Sigmoid colon (tissue), 7 donors: ENCODE data around the gene RAP1B. TPM values are rescaled to one million over a fixed set of nuclear protein-coding genes. Genes with fewer than 3 reads are reported as not detected.

ENCODE experiments used
- DNase-seq: peaks from one replicate; pipeline ENCODE4 v3.0.0-alpha.2; 2019
- H3K27ac ChIP-seq, 4 donors: fragments of 200-600 bp; sonication (generic); one replicate each; pipeline ENCODE4 v1.5.1; 2016 to 2019; ENCODE audit warnings: mild to moderate bottlenecking in 1 of 4
- H3K27me3 ChIP-seq, 3 donors: fragments of 200-600 bp; sonication (generic); one replicate each; pipeline ENCODE4 v1.5.1; 2019; ENCODE audit warnings: mild to moderate bottlenecking in 1 of 3
- H3K36me3 ChIP-seq, 4 donors: fragments of 200-600 bp; sonication (generic); one replicate each; pipeline ENCODE4 v1.5.1; 2016 to 2019
- H3K4me1 ChIP-seq, 4 donors: fragments of 200-600 bp; sonication (generic); one replicate each; pipeline ENCODE4 v1.5.1; 2017 to 2019
- H3K4me3 ChIP-seq, 4 donors: fragments of 200-600 bp; sonication (generic); one replicate each; pipeline ENCODE4 v1.5.1; 2017 to 2019; ENCODE audit warnings: mild to moderate bottlenecking in 2 of 4, moderate library complexity in 1 of 4
- H3K9me3 ChIP-seq, 4 donors: fragments of 200-600 bp in 3 of 4; sonication (generic) in 3 of 4; one replicate each; pipeline versions ENCODE4 v1.5.1 to v1.6.1; 2013 to 2019
- EP300 ChIP-seq, 4 donors: sonication (generic); formaldehyde crosslinking; IDR thresholded peaks; one replicate each; pipeline ENCODE4 v1.6.1; 2017; ENCODE audit warnings: antibody characterized with exemption in 4 of 4
- POLR2A ChIP-seq, 2 donors: fragments of 450-650 bp; IDR thresholded peaks; one replicate each; pipeline ENCODE4 v1.6.1; 2016; ENCODE audit warnings: antibody characterized with exemption in 2 of 2, mild to moderate bottlenecking in 2 of 2, moderate library complexity in 2 of 2
- POLR2AphosphoS5 ChIP-seq, 4 donors: sonication (generic); formaldehyde crosslinking; IDR thresholded peaks; one replicate each; pipeline ENCODE4 v1.6.1; 2017; ENCODE audit warnings: antibody characterized with exemption in 4 of 4
- WGBS, 2 donors: extraction: QIAGEN DNeasy Blood & Tissue Kit; methylation state at CpG; one replicate each; pipeline ENCODE4 v1.1.7; 2013; 5-methylcytosine and 5-hydroxymethylcytosine counted together
- intact Hi-C: fragments of 100-400 bp; cut with DNase I; formaldehyde crosslinking; loops from one replicate; pipeline ENCODE4 v1.15.1; 2023
- polyA plus RNA-seq, 3 donors: library from polyadenylated mRNA; stranded (reverse); fragments of 200-250 nt; gene quantifications; one replicate each; pipeline ENCODE4 v1.2.3, GENCODE V29; 2013
- total RNA-seq, 4 donors: library from RNA; depleted of rRNA; stranded (reverse); fragments of >200 nt; gene quantifications; one replicate each; pipeline ENCODE4 v1.1.0, GENCODE V29; 2016
- TF ChIP-seq, protein P1 (sequence below), 4 experiments: fragments of 450-650 bp in 3 of 4; fragments of 200-600 bp in 1 of 4; IDR thresholded peaks; one replicate each; pipeline ENCODE4 v1.5.1; 2016 to 2019; ENCODE audit warnings: antibody characterized with exemption in 4 of 4, mild to moderate bottlenecking in 3 of 4, moderate library complexity in 2 of 4
- donor health status: healthy with polysubstance abuse.
- donor health status: Bipolar disorder and iron deficiency.
- donor health status: healthy.

RAP1B gene
- total and polyA plus RNA-seq, 7 donors: 146 to 258 (median 213) TPM

DNA sequence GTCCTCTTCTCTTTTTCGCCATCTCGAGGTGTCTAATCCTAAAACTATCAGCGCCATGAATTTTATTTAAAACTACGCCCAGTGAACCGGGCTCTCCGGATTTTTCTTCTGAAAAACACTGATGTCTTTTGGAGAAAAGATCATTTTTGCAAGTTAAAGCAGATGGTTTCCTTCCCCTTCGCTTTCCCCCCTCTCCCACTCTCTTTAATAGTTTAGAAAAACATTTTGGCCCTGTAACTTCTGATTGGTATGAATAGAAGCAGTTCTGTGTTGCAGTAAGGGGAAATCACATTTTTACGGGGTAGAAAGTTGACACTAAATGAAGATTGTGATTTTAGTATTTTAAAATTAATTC, 1.1 kb downstream of the RAP1B start:
- intact Hi-C loops: loop anchor here (2.0 to 10.0 kb wide), 6 partner anchors 75 to 277 kb away; partner anchors contain the start of genes MDM1, MDM2 and NUP107
- H3K9me3 ChIP-seq: no peaks in the 10 kb centered on the region
- peak overlapping the region; percentile 88 to 99 (median 97) for H3K27ac ChIP-seq
- 0% methylated on average over 8 of the region's 8 CpGs for WGBS, 2 donors
- H3K4me3 ChIP-seq: peak overlapping the region; percentile 62 to 94 (median 83)
- H3K36me3 ChIP-seq: no peaks in the 10 kb centered on the region
- H3K27me3 ChIP-seq: no peaks in the 10 kb centered on the region
- peaks cover 0 to 56% (median 46%) of the 10 kb centered on the region in 4 donors for H3K4me1 ChIP-seq
- no peak for TF ChIP-seq POLR2A (IDR thresholded peaks at IDR 0.05)
- TF ChIP-seq, protein P1, sequence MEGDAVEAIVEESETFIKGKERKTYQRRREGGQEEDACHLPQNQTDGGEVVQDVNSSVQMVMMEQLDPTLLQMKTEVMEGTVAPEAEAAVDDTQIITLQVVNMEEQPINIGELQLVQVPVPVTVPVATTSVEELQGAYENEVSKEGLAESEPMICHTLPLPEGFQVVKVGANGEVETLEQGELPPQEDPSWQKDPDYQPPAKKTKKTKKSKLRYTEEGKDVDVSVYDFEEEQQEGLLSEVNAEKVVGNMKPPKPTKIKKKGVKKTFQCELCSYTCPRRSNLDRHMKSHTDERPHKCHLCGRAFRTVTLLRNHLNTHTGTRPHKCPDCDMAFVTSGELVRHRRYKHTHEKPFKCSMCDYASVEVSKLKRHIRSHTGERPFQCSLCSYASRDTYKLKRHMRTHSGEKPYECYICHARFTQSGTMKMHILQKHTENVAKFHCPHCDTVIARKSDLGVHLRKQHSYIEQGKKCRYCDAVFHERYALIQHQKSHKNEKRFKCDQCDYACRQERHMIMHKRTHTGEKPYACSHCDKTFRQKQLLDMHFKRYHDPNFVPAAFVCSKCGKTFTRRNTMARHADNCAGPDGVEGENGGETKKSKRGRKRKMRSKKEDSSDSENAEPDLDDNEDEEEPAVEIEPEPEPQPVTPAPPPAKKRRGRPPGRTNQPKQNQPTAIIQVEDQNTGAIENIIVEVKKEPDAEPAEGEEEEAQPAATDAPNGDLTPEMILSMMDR (IDR thresholded peaks at IDR 0.05): no peak
- TF ChIP-seq POLR2AphosphoS5 (IDR thresholded peaks at IDR 0.05): no peak
- TF ChIP-seq EP300 (IDR thresholded peaks at IDR 0.05): no peak
- DNase-seq: no peak

DNA sequence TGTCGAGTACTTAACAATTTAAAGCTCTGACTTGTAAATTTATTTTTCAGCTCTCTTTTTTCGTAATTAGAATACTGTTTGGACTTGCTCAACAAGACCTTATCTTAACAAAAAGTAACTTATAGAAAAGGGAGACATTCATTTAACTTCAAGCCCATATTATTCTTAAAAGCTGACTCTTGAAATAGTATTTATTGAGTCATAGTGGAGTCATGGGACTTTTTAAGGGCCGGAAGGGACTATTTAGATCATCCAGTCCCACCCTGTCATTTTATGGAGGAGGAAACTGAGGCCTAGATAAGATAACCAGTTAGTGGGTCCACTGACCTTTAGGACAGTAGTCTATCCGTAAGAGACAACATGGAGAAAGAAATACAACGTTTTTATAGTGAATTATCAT, 1.5 kb downstream of the RAP1B start:
- Histone ChIP-seq H3K4me1 (peaks cover 0 to 60% (median 50%) of the 10 kb centered on the region in 4 donors), H3K27ac (peak overlapping the region; percentile 88 to 99 (median 97)), H3K9me3 (no peaks in the 10 kb centered on the region), H3K4me3 (peak overlapping the region; percentile 62 to 94 (median 83)), H3K36me3 (no peaks in the 10 kb centered on the region), H3K27me3 (no peaks in the 10 kb centered on the region)
- 0 to 1% methylated on average over 5 of the region's 5 CpGs for WGBS, 2 donors
- no peak for DNase-seq
- TF ChIP-seq POLR2A (IDR thresholded peaks at IDR 0.05) (no peak), POLR2AphosphoS5 (IDR thresholded peaks at IDR 0.05) (no peak), EP300 (IDR thresholded peaks at IDR 0.05) (no peak)
- TF ChIP-seq, protein P1 (IDR thresholded peaks at IDR 0.05): no peak
- intact Hi-C loops: loop anchor here (5.0 to 10.0 kb wide), 2 partner anchors 195 to 277 kb away; partner anchors contain the start of genes MDM1 and MDM2

DNA sequence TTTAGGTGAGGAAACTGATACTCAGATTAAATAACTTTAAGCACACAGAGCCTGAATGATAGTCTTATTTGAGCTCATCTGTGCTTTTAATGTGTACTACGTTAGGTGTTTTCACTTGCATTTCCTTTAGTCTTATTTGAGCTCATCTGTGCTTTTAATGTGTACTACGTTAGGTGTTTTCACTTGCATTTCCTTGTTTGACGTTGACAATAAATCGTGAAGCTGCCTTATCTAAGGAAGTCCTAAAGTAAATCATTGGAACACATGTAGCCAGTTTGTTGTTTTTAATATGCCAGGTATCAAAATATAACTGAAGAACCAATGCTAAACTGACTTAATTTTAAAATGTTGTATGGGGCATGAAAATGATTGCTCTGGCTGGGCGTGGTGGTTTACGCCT, 2.0 kb downstream of the RAP1B start:
- TF ChIP-seq POLR2AphosphoS5 (IDR thresholded peaks at IDR 0.05) (no peak), POLR2A (IDR thresholded peaks at IDR 0.05) (no peak), EP300 (IDR thresholded peaks at IDR 0.05) (no peak)
- intact Hi-C loops: loop anchor here (5.0 to 10.0 kb wide), 2 partner anchors 195 to 278 kb away; partner anchors contain the start of genes MDM1 and MDM2
- Histone ChIP-seq H3K27me3 (no peaks in the 10 kb centered on the region), H3K27ac (peak overlapping the region; percentile 88 to 99 (median 97)), H3K36me3 (no peaks in the 10 kb centered on the region), H3K4me3 (peak overlapping the region; percentile 62 to 94 (median 83)), H3K4me1 (peaks cover 0 to 65% (median 55%) of the 10 kb centered on the region in 4 donors), H3K9me3 (no peaks in the 10 kb centered on the region)
- no peak for DNase-seq
- 5 to 19% methylated on average over 6 of the region's 6 CpGs for WGBS, 2 donors

DNA sequence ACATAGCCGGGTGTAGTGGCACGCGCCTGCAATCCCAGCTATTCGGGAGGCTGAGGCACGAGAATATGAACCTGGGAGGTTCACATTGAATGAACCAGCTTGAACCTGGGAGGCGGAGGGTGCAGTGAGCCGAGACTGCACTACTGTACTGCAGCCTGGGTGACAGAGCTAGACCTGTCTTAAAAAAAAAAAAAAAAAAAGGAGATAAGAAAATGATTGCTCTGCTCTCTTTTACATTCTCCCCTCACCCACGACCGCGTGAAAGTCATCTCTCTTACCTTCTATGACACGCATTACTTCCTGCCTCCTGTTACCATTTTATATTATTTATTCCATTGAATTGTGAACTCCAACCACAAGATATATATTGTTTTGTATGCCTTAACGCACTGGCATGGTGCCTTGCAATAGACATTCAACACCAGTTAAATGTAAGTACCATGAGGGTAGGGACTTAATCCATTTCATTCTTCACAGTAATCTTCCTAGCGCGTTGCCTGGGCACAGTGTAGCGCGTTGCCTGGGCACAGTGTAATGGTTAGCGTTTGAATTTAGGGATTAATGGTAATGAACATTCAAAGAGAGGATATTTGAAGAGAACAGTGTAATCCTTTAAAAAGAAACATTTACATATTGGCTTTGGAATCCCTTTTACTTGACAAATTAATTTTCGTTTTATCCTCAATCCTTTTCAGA, 2.7 kb downstream of the RAP1B start:
- 68 to 81% methylated on average over 18 of the region's 18 CpGs for WGBS, 2 donors
- Histone ChIP-seq H3K9me3 (no peaks in the 10 kb centered on the region), H3K4me1 (peaks cover 0 to 72% (median 61%) of the 10 kb centered on the region in 4 donors), H3K27me3 (no peaks in the 10 kb centered on the region), H3K36me3 (no peaks in the 10 kb centered on the region), H3K4me3 (peak overlapping the region in 3 of 4 donors; percentile 62 to 90 (median 76)), H3K27ac (peak overlapping the region; percentile 11 to 99 (median 92))
- intact Hi-C loops: loop anchor here (5.0 to 10.0 kb wide), 2 partner anchors 194 to 279 kb away; partner anchors contain the start of genes MDM1 and MDM2
- no peak for TF ChIP-seq EP300 (IDR thresholded peaks at IDR 0.05)
- no peak for TF ChIP-seq POLR2AphosphoS5 (IDR thresholded peaks at IDR 0.05)
- TF ChIP-seq POLR2A (IDR thresholded peaks at IDR 0.05): no peak
- TF ChIP-seq, protein P1 (IDR thresholded peaks at IDR 0.05): no peak
- no peak for DNase-seq

DNA sequence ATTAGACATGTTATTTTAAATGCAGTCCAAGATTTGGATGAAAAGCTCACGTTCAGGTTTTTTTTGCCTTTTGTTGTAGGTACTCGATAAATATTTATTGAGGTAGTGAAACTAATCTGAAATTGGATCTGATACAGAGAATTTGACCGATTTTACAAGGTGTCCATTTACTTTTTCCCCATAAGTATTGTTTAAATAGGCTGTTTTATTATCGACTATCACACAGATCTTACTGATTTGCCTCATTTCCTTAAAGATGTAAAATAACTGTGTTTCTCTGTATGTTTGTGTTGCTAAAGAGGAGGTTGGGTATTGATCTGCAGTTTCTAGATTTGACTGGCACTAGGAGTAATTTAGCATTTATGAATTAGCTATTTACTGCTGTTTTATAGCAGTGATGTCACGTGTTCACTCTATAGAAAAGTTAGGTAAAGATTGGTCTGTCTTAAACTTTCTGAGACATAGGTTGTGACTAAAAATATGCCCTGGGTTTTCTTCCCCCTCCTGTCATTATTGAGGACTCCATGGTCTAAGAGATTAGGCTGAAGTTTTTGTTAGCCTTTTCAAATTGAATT, 3.5 kb downstream of the RAP1B start:
- Histone ChIP-seq H3K4me3 (peak overlapping the region in 1 of 4 donors; percentile 0), H3K27me3 (no peaks in the 10 kb centered on the region), H3K36me3 (no peaks in the 10 kb centered on the region), H3K27ac (peak overlapping the region in 3 of 4 donors; percentile 2 to 99 (median 95)), H3K4me1 (peaks cover 0 to 79% (median 70%) of the 10 kb centered on the region in 4 donors), H3K9me3 (no peaks in the 10 kb centered on the region)
- intact Hi-C loops: loop anchor here (5.0 to 10.0 kb wide), 2 partner anchors 193 to 279 kb away; partner anchors contain the start of genes MDM1 and MDM2
- no peak for TF ChIP-seq POLR2AphosphoS5 (IDR thresholded peaks at IDR 0.05)
- WGBS, 2 donors: 7 to 34% methylated on average over 5 of the region's 5 CpGs
- no peak for DNase-seq
